Nephron progenitor cell (in vitro differentiated cells): Measurements from ENCODE around the gene CGB2.
"Not testable (repeated sequence)": the region's sequence is repeated elsewhere in the genome, so short reads cannot be mapped to it uniquely, and the experiment has no call there.

Source experiments
- DNase-seq: peaks from one replicate; pipeline ENCODE4 v3.0.0; 2021
- H3K27ac Mint-ChIP-seq: 2 replicates; pipeline ENCODE4 v1.8.0; 2021; ENCODE audit warnings: mild to moderate bottlenecking, moderate library complexity, mixed read lengths
- H3K27me3 Mint-ChIP-seq: 2 replicates; pipeline ENCODE4 v1.8.0; 2021; ENCODE audit warnings: mild to moderate bottlenecking, low read depth, mixed read lengths; ENCODE audit not compliant: poor library complexity
- H3K36me3 Mint-ChIP-seq: 2 replicates; pipeline ENCODE4 v1.8.0; 2021; ENCODE audit warnings: low read depth, mixed read lengths
- H3K4me1 Mint-ChIP-seq: 2 replicates; pipeline ENCODE4 v1.8.0; 2021; ENCODE audit warnings: mixed read lengths
- H3K4me3 Mint-ChIP-seq: 2 replicates; pipeline ENCODE4 v1.8.0; 2021; ENCODE audit warnings: mild to moderate bottlenecking, moderate library complexity, mixed read lengths
- H3K9me3 Mint-ChIP-seq: 2 replicates; pipeline ENCODE4 v1.8.0; 2021; ENCODE audit warnings: mild to moderate bottlenecking, moderate library complexity, mixed read lengths
- CTCF ChIP-seq: fragments of 200-600 bp; sonication (generic); IDR thresholded peaks from 2 replicates; pipeline ENCODE4 v1.5.0; 2021; ENCODE audit warnings: antibody characterized with exemption

Gene CGB2

GRCh38 chr19:49019242-49019932, 12.3 kb upstream of the CGB2 start:
- H3K27ac Mint-ChIP-seq = no peak overlapping the region
- peaks cover 28% of the 10 kb centered on the region for H3K4me1 Mint-ChIP-seq
- H3K36me3 Mint-ChIP-seq = peaks cover 11% of the 10 kb centered on the region
- H3K27me3 Mint-ChIP-seq = peaks cover 33% of the 10 kb centered on the region
- no peaks in the 10 kb centered on the region for H3K9me3 Mint-ChIP-seq
- peak overlapping the region; percentile 68 for H3K4me3 Mint-ChIP-seq
- peak; percentile 57 for DNase-seq
- no peak for TF ChIP-seq CTCF

- Mint-ChIP-seq H3K9me3 (no peaks in the 10 kb centered on the region), H3K4me1 (peaks cover 28% of the 10 kb centered on the region), H3K27ac (no peak overlapping the region), H3K36me3 (peaks cover 7% of the 10 kb centered on the region), H3K27me3 (peaks cover 33% of the 10 kb centered on the region), H3K4me3 (no peak overlapping the region)
- no peak for TF ChIP-seq CTCF
- DNase-seq = no peak
Measured at GRCh38 chr19:49020342-49020741, 11.3 kb upstream of the CGB2 start.

GRCh38 chr19:49020931-49021895, 10.5 kb upstream of the CGB2 start:
- peak; percentile 26 for DNase-seq
- no peaks in the 10 kb centered on the region for H3K9me3 Mint-ChIP-seq
- peak overlapping the region; percentile 55 for H3K27ac Mint-ChIP-seq
- no peak overlapping the region for H3K4me3 Mint-ChIP-seq
- H3K4me1 Mint-ChIP-seq = peaks cover 28% of the 10 kb centered on the region
- TF ChIP-seq CTCF = no peak
- no peaks in the 10 kb centered on the region for H3K36me3 Mint-ChIP-seq
- H3K27me3 Mint-ChIP-seq = peaks cover 38% of the 10 kb centered on the region

GRCh38 chr19:49022116-49022515, 9.6 kb upstream of the CGB2 start:
- H3K27ac Mint-ChIP-seq = no peak overlapping the region
- peaks cover 38% of the 10 kb centered on the region for H3K27me3 Mint-ChIP-seq
- H3K36me3 Mint-ChIP-seq = no peaks in the 10 kb centered on the region
- no peak for DNase-seq
- H3K9me3 Mint-ChIP-seq = no peaks in the 10 kb centered on the region
- H3K4me1 Mint-ChIP-seq = peaks cover 28% of the 10 kb centered on the region
- H3K4me3 Mint-ChIP-seq = no peak overlapping the region
- no peak for TF ChIP-seq CTCF

- H3K4me3 Mint-ChIP-seq, H3K27ac Mint-ChIP-seq, H3K9me3 Mint-ChIP-seq, DNase-seq, H3K36me3 Mint-ChIP-seq: not testable (repeated sequence)
- Mint-ChIP-seq H3K27me3 (peaks cover 21% of the 10 kb centered on the region), H3K4me1 (peaks cover 23% of the 10 kb centered on the region)
Measured at GRCh38 chr19:49024233-49024632, 7.5 kb upstream of the CGB2 start, which contains the start of gene CGB3. Gene CGB3, minus strand, starts transcription at chr19:49024333. Its CDS starts 362 bp downstream, at chr19:49023971.

- H3K4me3 Mint-ChIP-seq, H3K27ac Mint-ChIP-seq, H3K9me3 Mint-ChIP-seq, H3K36me3 Mint-ChIP-seq, DNase-seq: not testable (repeated sequence)
- H3K4me1 Mint-ChIP-seq = peaks cover 17% of the 10 kb centered on the region
- peaks cover 21% of the 10 kb centered on the region for H3K27me3 Mint-ChIP-seq
Measured at GRCh38 chr19:49025088-49025487, 6.6 kb upstream of the CGB2 start.

- not testable (repeated sequence) for H3K36me3 Mint-ChIP-seq, H3K4me3 Mint-ChIP-seq, H3K9me3 Mint-ChIP-seq, H3K27ac Mint-ChIP-seq, DNase-seq
- H3K4me1 Mint-ChIP-seq = peaks cover 12% of the 10 kb centered on the region
- H3K27me3 Mint-ChIP-seq = peaks cover 19% of the 10 kb centered on the region
Measured at GRCh38 chr19:49025599-49025998, 6.1 kb upstream of the CGB2 start.

GRCh38 chr19:49028686-49029085, 3.0 kb upstream of the CGB2 start:
- H3K4me1 Mint-ChIP-seq, H3K36me3 Mint-ChIP-seq, H3K27ac Mint-ChIP-seq, DNase-seq, H3K9me3 Mint-ChIP-seq, H3K4me3 Mint-ChIP-seq: not testable (repeated sequence)
- H3K27me3 Mint-ChIP-seq = peaks cover 29% of the 10 kb centered on the region

- H3K9me3 Mint-ChIP-seq, DNase-seq, H3K4me1 Mint-ChIP-seq, H3K27ac Mint-ChIP-seq, H3K4me3 Mint-ChIP-seq, H3K36me3 Mint-ChIP-seq: not testable (repeated sequence)
- H3K27me3 Mint-ChIP-seq = peaks cover 33% of the 10 kb centered on the region
Measured at GRCh38 chr19:49029749-49030148, 1.9 kb upstream of the CGB2 start.

GRCh38 chr19:49030323-49030722, 1.4 kb upstream of the CGB2 start:
- not testable (repeated sequence) for H3K4me1 Mint-ChIP-seq, DNase-seq, H3K9me3 Mint-ChIP-seq, H3K27ac Mint-ChIP-seq, H3K4me3 Mint-ChIP-seq, H3K36me3 Mint-ChIP-seq
- peaks cover 33% of the 10 kb centered on the region for H3K27me3 Mint-ChIP-seq
